A549 (cell line): ENCODE data around the gene GMNC.

Experiments
- CTCF ChIP-seq: fragments of >200 bp; sonication (Bioruptor Twin); formaldehyde crosslinking; IDR thresholded peaks from 3 replicates; pipeline ENCODE4 v1.5.1; 2016
- EHF ChIP-seq: fragments of 250-450 bp; sonication (Bioruptor Pico); IDR thresholded peaks from 2 replicates; pipeline ENCODE4 v1.5.0; 2020; ENCODE audit warnings: mild to moderate bottlenecking
- EP300 ChIP-seq, 2 experiments: fragments of >200 bp; sonication (Bioruptor Twin); formaldehyde crosslinking; IDR thresholded peaks; 2 replicates in 1 of 2; 3 replicates in 1 of 2; pipeline ENCODE4 v1.6.1; 2016 to 2017

- TF ChIP-seq CTCF (no peak), EHF (CRISPR knock-in tag) (no peak), EP300 (IDR thresholded peaks at IDR 0.05) (no peak)
These were observed 4.6 kb upstream of the GMNC start for GRCh38 chr3:190867071-190867470.
